HG03520 (cell line): ENCODE results near the gene NR2F2.

ENCODE experiments used
- ATAC-seq: cut with Tn5 transposase; IDR thresholded peaks from one replicate; pipeline ENCODE4 v1.9.1; 2021; ENCODE audit warnings: mild to moderate bottlenecking, moderate library complexity; ENCODE audit not compliant: unreplicated experiment

NR2F2 gene

DNA sequence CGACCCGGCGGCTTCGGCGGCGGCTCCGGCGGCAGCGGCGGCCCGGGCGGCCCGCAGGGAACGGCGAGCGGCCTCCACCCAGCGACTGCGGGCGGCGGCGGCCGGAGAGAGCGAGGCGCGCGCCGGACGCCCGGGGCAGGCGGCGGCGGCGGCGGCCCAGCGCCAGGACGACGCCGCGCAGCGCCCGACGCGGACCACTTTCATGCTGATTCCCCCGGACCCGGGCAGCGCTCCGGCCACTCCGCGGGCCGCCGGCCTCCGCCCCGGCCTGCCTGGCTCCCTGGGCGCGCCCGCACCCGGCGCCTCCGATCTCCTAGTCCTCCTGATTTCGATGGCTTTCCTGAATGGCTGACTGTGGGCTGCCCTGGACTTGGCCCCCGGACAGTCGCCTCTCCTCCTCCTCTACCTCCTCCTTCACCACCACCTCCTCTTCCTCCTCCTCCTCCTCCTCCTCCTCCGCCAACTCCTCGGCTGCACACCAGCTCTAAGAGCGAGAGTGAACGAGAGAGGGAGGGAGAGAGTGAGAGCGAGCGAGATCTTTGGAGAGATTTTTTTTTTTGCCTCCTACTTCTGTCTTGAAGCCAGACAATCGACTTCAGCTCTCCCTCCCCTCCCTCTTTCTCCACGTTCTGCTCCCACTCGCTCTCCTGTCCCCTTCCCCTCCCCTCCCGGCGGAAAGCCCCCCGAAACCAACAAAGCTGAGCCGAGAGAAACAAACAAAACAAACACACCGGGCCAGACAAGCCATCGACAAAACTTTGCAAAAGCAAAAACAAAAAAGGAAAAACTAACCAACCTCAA lies 844 bp downstream of the NR2F2 start:
- no peak for ATAC-seq

DNA sequence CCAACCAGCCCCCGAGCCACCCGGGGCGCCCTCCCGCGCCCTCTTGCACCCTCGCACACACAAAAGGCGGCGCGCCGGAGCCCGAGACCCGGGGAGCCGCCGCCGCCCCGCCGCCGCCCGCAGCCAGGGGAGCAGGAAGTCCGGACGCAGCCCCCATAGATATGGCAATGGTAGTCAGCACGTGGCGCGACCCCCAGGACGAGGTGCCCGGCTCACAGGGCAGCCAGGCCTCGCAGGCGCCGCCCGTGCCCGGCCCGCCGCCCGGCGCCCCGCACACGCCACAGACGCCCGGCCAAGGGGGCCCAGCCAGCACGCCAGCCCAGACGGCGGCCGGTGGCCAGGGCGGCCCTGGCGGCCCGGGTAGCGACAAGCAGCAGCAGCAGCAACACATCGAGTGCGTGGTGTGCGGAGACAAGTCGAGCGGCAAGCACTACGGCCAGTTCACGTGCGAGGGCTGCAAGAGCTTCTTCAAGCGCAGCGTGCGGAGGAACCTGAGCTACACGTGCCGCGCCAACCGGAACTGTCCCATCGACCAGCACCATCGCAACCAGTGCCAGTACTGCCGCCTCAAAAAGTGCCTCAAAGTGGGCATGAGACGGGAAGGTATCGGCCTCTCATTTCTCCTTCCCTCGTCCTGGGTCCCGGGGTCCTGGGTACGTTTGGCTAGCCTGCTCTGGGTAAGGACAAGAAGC lies 1.6 kb downstream of the NR2F2 start:
- ATAC-seq = no peak

DNA sequence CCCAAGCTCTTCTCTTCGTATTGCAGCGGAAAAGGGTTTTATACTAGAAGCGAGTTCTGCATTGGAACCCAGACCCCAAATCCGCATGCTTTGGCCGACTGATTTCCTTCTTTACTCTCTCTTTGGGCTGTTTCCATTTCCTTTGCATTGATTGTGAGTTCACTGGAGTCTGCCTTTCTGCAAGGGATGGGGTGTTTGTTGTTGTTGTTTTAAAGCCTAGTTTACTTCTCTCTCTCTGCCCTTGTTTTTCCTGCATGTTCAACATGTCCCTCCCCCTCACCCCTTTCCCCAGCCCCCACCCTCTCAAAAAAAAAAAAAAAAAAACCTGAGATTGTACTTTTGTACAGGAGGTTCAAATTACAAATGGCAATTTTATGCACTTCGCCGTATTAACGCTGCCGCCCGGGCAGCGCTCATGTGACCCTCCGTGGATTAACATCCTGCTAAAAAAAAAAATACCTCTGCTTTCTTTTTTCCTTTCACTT lies 2.2 kb downstream of the NR2F2 start:
- ATAC-seq = no peak

DNA sequence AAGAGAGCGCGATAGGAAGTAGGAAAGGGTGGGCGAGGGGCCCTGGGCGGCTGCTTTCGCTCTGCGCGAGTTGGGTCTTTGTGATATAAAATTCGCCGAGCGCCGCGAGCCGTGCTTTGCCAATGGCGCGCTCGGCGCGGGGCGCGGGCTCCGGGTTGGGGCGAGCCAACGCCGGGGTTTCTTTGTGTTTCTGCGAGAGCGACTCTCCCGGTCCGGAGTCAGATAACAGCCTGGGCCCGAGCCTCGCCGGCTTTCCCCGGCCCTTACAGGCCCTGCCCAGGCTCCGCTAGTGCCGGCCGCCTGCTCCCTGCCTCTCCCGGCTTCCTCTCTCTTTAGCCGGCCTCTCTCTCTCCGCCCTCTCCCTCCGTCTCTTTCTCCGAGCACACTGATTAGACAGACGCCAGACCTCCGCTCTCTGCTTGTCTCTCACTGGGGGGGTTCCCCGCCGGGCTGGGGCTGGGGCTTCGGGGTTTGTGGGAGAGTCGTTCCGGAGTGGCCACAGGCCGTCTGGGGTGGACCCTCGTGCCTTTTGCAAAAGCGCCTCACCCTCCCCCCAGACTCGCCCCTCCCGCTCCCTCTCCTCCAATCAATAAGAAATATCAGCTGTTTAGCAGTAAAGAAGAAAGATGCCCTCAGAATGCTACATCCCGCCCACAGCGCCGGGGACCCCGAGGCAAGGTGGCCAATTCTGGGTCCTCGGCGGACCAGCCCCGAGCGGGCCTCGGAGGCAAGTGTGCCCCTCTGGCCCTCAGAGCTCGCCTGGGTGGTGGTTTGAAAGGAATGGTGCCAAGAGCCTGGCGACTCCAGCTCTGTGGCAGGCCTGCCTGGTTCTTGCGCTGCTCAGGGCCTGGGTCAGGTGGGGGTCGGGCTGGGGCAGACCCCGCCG lies 2.9 kb downstream of the NR2F2 start:
- no peak for ATAC-seq

DNA sequence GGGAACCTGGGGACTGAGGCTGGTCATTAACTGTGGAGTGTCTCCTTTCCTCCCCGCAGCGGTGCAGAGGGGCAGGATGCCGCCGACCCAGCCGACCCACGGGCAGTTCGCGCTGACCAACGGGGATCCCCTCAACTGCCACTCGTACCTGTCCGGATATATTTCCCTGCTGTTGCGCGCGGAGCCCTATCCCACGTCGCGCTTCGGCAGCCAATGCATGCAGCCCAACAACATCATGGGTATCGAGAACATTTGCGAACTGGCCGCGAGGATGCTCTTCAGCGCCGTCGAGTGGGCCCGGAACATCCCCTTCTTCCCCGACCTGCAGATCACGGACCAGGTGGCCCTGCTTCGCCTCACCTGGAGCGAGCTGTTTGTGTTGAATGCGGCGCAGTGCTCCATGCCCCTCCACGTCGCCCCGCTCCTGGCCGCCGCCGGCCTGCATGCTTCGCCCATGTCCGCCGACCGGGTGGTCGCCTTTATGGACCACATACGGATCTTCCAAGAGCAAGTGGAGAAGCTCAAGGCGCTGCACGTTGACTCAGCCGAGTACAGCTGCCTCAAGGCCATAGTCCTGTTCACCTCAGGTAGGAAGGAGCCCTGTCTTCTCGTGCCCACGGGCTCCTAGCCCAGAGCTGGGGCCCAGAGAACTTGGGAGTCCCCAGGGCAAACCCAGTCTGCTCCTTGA lies 3.7 kb downstream of the NR2F2 start:
- no peak for ATAC-seq

DNA sequence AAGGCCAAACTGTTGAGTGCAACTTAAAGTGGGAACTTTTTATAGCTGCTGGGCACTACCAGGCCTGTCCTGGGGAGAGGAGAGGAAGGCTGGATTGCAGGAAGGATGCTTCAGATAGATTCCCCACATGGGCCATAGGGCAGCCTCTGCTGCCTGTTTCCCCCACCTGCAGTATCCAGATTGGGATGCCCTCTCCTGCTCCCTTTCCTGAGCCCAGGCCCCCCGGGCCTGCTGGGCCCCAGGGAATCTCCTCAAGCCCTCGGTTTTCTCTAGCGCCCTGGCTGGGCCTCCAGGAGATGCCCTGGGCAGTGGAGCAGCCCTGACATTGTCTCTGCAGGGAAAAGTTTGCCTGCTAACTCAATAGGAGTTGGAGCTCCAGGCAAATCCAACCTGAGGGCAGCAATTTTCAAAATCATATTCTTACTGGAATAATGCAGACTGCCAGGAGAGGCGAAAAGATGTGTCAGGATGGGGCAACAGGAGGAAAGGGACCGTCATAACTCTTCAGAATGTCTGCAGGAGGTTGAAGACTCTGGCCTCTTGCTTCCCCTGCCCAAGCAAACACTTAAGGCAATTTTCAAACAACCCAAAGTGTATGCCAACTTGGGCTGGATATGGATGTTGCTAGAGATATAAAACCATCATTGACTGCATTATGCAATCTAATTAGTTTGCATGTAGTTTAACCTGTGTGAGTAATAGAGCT lies 4.4 kb downstream of the NR2F2 start:
- no peak for ATAC-seq

DNA sequence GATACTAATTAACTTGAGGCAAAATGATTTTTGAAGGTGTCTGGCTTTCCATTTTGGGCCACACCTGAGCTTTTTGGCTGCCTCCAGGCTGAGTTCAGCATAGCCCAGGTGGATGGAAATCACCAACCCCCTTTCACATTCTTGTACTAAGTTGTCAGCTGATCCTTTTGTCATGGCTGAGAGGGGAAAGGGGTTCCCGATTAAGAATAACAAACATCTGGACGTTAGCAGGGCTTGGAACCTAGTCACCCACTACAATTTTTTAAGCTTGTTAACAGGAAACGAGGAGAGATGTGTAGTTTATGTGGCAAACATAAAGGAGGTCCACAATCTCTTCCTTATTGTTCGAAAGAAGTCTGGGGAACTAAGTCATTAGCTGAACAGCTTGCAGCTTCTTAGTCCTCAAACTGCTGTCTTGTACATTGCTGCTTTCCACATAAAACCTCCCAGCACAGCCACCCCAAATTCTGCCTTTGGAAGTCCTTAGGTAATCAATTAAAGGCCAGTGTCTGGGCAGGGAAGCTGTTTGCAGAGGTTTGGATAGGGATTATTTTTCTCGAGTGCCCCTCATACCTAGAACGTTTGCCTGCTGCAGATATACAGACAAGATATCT lies 5.0 kb downstream of the NR2F2 start:
- no peak for ATAC-seq

DNA sequence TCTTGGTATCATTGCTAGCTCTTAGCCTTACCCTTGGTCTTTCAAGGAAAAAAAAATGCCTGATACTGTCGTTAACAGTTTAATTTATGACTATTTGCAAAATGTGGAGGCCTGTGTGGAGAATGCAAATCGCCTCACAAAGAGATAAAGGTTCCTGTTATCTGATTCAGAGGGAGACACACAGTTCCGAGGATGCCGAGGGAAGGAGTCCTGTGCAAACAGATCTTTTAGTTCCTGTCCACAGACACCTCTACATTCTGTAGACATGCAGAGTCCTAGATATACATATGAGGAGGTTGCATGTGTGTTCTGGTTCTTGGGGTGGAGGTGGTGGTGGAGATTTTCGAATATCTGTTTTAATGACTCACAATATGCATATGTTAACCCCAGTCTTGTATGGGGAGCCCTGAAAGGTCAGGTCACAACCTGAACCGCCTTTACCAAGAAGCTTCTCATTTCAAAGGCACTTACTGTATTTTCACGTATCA lies 5.7 kb downstream of the NR2F2 start:
- ATAC-seq = no peak

DNA sequence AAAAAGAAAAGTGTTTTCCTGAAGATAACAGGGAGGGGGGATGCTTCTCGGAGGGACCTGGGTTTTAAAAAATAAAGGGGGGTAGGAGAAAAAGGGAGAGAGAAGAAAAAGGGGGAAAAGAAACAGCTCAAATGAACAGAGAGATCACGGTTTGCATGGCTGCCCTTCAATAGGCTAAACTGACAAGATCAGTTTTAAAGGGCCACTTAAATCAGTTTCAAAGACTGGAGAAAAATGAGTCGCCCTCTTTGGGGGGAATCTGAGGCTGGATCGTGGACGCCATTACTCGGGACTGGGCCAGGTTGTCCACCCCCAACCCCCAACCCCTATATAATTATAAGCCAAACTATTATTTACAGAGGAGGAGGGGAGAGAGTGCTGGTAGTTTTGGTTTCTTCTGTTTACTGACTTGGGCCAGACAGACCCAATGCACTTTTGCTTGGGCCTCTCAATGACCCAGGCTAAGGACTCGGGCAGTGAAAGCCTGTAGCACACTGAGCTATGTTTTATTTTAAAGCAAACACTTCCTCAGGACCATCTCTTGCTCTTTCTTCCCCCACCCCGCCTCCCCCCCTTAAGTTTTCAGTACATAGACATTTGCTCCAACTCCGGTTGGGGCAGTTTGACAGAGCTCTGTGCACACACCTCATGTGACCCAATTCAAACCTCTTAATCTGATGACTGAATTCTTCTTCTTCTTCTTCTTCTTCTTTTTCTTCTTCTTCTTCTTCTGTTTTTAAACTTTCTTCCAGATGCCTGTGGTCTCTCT lies 6.3 kb downstream of the NR2F2 start:
- no peak for ATAC-seq

DNA sequence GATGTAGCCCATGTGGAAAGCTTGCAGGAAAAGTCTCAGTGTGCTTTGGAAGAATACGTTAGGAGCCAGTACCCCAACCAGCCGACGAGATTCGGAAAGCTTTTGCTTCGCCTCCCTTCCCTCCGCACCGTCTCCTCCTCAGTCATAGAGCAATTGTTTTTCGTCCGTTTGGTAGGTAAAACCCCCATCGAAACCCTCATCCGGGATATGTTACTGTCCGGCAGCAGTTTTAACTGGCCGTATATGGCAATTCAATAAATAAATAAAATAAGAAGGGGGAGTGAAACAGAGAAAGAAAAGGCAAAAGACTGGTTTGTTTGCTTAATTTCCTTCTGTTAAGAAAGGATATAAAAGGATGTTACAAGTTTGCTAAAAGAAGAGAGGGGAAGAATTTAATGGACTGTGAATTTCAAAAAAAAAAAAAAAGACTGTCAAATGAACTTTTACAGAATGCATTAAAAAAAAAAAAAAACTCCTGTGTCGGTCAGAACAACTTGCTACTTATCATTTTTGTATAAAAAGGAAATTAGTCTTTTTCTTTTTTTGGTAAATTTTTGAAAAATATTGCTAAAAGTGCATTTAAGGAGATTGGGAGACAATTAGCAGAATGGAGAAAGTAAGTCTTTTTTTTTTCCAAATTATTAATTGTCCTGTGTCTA lies 7.0 kb downstream of the NR2F2 start:
- ATAC-seq = no peak

DNA sequence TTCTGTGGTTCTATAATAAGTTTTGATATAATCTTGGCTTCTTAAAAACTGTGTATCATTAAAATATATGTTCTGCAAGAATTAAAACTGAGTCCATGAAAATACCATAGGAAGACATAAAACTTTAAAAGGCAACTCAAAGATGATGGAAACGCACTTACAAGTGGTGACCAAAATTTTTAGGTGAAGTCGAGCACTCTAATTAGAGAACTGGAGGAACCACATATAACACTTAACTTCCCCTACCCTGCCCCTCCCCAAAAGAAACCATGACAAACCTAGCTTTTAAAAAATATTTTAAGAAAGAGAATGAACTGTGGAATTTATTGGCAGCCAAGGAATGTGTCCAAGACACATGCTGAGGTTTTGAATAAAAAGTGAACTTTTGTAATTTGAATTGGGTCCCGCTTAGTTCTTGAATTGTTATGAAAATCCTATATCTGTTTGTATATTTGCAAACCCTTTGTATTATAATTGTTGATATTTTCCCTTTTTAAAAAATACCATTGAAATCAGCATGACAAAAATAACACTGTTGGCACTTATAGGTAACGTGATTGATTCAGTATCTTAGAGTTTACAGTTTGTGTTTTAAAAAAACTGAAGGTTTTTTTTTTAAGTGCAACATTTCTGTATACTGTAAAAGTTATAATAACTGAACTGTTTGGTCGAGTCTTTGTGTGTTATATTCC lies 7.7 kb downstream of the NR2F2 start:
- ATAC-seq = no peak

DNA sequence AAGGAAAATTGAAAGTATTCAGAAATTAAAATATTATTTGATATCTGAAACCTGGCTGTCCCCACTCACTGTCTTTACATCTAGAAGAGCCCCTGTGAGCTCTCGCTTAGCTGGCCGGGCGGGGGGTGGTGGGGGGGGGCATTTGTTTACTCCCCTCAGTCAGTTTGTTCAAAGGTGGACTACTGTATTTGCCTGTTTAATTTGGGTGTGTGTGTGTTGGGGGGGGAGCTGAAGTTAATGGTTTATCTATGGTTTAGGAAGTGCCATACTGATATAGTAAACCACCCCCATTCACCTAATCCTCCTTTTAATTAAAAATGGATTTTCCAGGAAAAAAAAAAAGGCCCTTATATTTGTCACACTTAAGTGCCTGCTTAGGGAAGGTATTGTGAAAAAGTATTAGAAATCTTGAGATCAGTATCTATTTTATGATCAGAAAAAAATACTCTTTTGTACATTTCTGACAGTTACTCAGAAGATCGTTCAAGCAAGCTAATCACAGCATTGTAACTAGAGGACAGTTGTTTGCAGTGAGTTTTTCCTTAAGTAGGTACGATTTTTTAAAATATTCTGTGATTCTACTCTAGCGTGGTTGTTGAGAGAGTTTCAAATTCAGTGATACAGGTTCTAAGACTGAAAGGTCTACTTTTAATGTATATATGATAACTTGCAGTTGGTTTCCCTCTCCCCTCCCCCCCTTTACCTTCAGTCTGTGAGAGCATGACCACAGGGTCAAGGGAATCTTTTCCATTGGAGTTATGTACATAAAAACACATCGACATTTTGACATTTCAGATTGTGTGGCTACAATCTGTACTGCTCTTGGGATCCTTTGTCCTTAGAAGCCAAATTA lies 8.5 kb downstream of the NR2F2 start:
- no peak for ATAC-seq

DNA sequence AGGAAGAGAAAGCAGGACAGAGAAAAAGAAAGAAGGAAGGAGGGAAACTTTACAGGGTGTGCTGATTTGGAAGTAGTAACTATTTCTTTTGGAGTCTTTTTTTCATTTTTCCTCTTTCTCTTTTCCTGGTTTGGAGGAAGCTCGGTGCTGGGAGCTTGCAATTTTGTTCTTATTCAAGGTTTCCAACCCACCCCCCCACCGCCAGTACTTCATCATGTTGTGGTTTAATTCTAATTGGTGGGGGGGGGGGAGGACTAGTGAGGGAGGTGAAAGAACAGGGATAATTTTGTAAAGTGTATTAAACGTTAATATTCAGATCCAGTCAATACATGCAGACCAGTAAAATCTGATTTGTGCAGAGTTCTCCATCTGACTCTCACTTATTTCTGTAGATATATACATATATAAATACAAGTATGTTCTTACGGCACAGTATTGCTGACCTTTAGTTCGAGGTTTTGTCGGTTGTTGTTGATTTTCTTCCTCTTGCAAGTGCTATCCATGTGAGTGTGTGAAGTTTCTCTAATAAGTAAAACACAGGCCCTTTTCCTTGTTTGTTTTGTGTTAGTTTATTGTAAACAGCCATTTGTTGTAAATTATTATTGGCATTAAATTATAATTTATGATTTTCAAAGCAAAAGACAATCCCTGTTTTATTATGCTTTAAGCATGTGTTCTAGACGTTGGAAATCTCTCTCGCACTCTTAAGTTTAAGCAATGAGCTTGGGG lies 9.3 kb downstream of the NR2F2 start:
- no peak for ATAC-seq

DNA sequence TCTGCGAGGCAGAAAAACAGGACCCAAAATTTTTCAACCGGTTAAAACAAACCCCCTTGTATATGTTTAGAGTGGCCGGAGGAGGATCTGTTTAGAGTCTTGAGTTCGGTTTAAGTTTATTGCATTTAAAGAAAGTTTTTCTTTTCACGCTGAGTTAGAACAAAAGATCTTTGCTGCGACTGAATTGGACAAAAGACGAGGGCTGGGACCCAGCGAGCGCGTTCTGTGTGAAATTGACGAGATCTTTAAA lies 9.8 kb downstream of the NR2F2 start:
- no peak for ATAC-seq

DNA sequence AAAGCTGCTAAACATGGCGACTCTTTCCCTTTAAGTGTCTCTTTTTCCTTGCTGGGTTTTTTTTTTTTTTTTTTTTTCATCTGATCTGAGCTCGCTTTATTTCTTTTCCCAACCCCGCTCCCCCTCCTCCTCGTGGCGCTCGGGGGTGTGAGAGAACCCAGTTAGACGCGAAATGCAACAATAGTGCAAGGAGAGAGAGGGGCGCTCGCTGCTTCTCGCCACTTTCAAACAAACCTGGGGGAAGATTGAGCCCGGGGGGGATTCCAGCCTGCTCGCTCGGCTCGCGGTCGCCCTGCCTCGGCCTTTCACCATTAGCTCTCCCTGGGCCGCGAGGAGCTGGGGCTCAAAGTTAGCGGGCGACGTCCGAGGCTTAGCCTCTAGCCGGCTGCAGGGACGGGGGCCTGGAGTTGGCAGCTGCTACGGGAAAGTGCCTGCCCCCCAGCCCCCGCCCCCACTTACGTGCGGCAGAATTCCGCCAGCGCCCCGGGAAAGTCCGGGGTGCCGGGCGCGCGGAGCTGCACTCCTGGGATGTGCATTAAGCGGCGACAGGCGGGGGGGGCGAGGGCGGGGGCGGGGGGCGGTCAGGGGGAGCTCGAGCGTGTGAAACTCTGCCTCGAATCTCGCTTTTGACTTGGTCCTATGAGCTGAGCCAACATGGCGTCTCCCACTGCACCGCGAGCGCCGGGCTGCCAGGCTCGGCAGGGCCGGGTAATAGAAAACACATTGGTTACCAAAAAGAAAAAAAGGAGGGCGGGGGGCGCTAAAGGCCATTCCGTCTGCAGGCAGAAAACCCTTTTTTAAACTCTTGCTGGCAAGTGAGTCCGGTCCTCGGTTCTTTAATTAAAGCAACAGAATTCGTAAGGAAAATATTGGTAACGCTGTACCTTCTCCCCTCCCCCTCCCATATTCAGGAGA lies 10.4 kb downstream of the NR2F2 start:
- ATAC-seq = no peak
